A673 (cell line): ENCODE data around the gene TRIM65. TPM values are rescaled to one million over a fixed set of nuclear protein-coding genes. Genes with fewer than 3 reads are reported as not detected.

Experiments used
- BruUV-seq: library from RNA; stranded (reverse); fragments of 400-500 nt; replicated peaks from 2 replicates; lab custom pipeline; 2021; lab: Mats Ljungman, UMichigan
- CTCF ChIA-PET: fragments of 300-600 bp; sonication (Branson Sonifier 250); formaldehyde crosslinking; loops from one replicate; lab custom pipeline; 2022; ENCODE audit warnings: antibody characterized with exemption; lab: Charles Lee
- POLR2A ChIA-PET: fragments of 300-600 bp; sonication (Branson Sonifier 250); formaldehyde crosslinking; loops from one replicate; lab custom pipeline; 2022; ENCODE audit warnings: antibody characterized with exemption; ENCODE audit not compliant: low non-redundant PET; lab: Charles Lee
- DNase-seq: peaks from one replicate; pipeline ENCODE4 v3.0.0-alpha.2; 2015; ENCODE audit warnings: low spot score
- H3K27ac ChIP-seq: fragments of 200-600 bp; sonication (generic); 2 replicates; pipeline ENCODE4 v1.5.1; 2016; ENCODE audit warnings: mixed run types, low read depth, mild to moderate bottlenecking, mixed read lengths, antibody characterized with exemption, low read length; ENCODE audit not compliant: poor library complexity, severe bottlenecking
- H3K27me3 ChIP-seq: fragments of 200-600 bp; sonication (generic); replicated peaks from 2 replicates; pipeline ENCODE4 v1.6.1; 2017; ENCODE audit warnings: mixed run types, low read depth, mild to moderate bottlenecking, mixed read lengths, antibody characterized with exemption, low read length; ENCODE audit not compliant: insufficient read depth, poor library complexity
- H3K36me3 ChIP-seq: fragments of 200-600 bp; sonication (generic); 2 replicates; pipeline ENCODE4 v1.6.1; 2016; ENCODE audit warnings: mixed run types, mild to moderate bottlenecking, mixed read lengths, antibody characterized with exemption, low read length; ENCODE audit not compliant: insufficient read depth, poor library complexity, severe bottlenecking
- H3K4me1 ChIP-seq: fragments of 200-600 bp; sonication (generic); 2 replicates; pipeline ENCODE4 v1.6.1; 2017; ENCODE audit warnings: mixed run types, mild to moderate bottlenecking, mixed read lengths, antibody characterized with exemption, low read length; ENCODE audit not compliant: insufficient read depth, poor library complexity, severe bottlenecking
- H3K4me3 ChIP-seq: fragments of 200-600 bp; sonication (generic); 2 replicates; pipeline ENCODE4 v1.5.1; 2016; ENCODE audit warnings: low read depth, mixed run types, mild to moderate bottlenecking, mixed read lengths, low read length; ENCODE audit not compliant: poor library complexity, severe bottlenecking
- H3K9me3 ChIP-seq: fragments of 200-600 bp; sonication (generic); 2 replicates; pipeline ENCODE4 v1.6.1; 2016; ENCODE audit warnings: mixed run types, low read depth, mild to moderate bottlenecking, mixed read lengths, antibody characterized with exemption, low read length; ENCODE audit not compliant: poor library complexity, severe bottlenecking
- CTCF ChIP-seq: fragments of 300-800, 200-600 bp; sonication (generic); conservative IDR thresholded peaks from 2 replicates; pipeline ENCODE4 v1.5.1; 2017; ENCODE audit warnings: low read depth, mild to moderate bottlenecking, antibody characterized with exemption, low read length, moderate library complexity, mixed read lengths
- EZH2 ChIP-seq: fragments of 200-600 bp; sonication (generic); IDR thresholded peaks from 2 replicates; pipeline ENCODE4 v1.6.1; 2017; ENCODE audit warnings: borderline replicate concordance, low read depth, mild to moderate bottlenecking, mixed read lengths, antibody characterized with exemption, low read length; ENCODE audit not compliant: poor library complexity, severe bottlenecking
- intact Hi-C: fragments of 100-400 bp; cut with micrococcal nuclease; formaldehyde crosslinking; loops from one replicate; pipeline ENCODE4 v1.10.0; 2022; ENCODE audit not compliant: unreplicated experiment
- total RNA-seq: library from RNA; stranded (reverse); gene quantifications from 2 replicates; pipeline ENCODE4 v1.2.3, GENCODE V29; 2021

TRIM65 gene
- total RNA-seq, 1 experiment from 2014 or later: 47.9 TPM

- no peak for DNase-seq
- intact Hi-C loops: no loop called here
- Histone ChIP-seq H3K4me1 (peaks cover 17% of the 10 kb centered on the region), H3K27ac (no peak overlapping the region), H3K36me3 (peaks cover 30% of the 10 kb centered on the region), H3K27me3 (no peaks in the 10 kb centered on the region), H3K4me3 (no peak overlapping the region), H3K9me3 (no peaks in the 10 kb centered on the region)
- POLR2A ChIA-PET: no interaction called here
- TF ChIP-seq CTCF (no peak), EZH2 (no peak)
- CTCF ChIA-PET: interaction anchor here (0.6 kb wide), 1 partner anchor 96 kb away, joined by 5 read pairs; no protein-coding TSS in a partner anchor
- no TSS peak for BruUV-seq
These were observed 2.6 kb downstream of the TRIM65 start for GRCh38 chr17:75894049-75894733.

- POLR2A ChIA-PET: no interaction called here
- no TSS peak for BruUV-seq
- CTCF ChIA-PET: interaction anchor here (0.6 kb wide), 1 partner anchor 95 kb away, joined by 5 read pairs; no protein-coding TSS in a partner anchor
These were observed 3.3 kb downstream of the TRIM65 start for GRCh38 chr17:75893305-75894048.

More at GRCh38 chr17:75893305-75894048, 3.3 kb downstream of the TRIM65 start:
- Histone ChIP-seq H3K9me3 (no peaks in the 10 kb centered on the region), H3K4me3 (no peak overlapping the region), H3K4me1 (peaks cover 17% of the 10 kb centered on the region), H3K36me3 (peaks cover 23% of the 10 kb centered on the region), H3K27me3 (no peaks in the 10 kb centered on the region), H3K27ac (no peak overlapping the region)
- intact Hi-C loops: no loop called here
- TF ChIP-seq EZH2 (no peak), CTCF (no peak)
- DNase-seq: no peak
